Hepatocyte (in vitro differentiated cells): ENCODE measurements around the gene CASP7. TPM values are rescaled to one million over a fixed set of nuclear protein-coding genes. Genes with fewer than 3 reads are reported as not detected.

Experiments used
- DNase-seq: peaks from one replicate; pipeline ENCODE4 v3.0.0-alpha.2; 2016; ENCODE audit warnings: low spot score
- H2AFZ ChIP-seq: fragments of 200-600 bp; sonication (generic); 2 replicates; pipeline ENCODE4 v1.6.0; 2016; ENCODE audit warnings: antibody characterized with exemption, mild to moderate bottlenecking
- H3K27ac ChIP-seq: fragments of 200-600 bp; sonication (generic); 2 replicates; pipeline ENCODE4 v1.5.1; 2016; ENCODE audit warnings: mild to moderate bottlenecking
- H3K27me3 ChIP-seq: fragments of 200-600 bp; sonication (generic); 2 replicates; pipeline ENCODE4 v1.6.1; 2016
- H3K36me3 ChIP-seq: fragments of 200-600 bp; sonication (generic); replicated peaks from 2 replicates; pipeline ENCODE4 v1.5.1; 2016; ENCODE audit warnings: low read depth; ENCODE audit not compliant: insufficient read depth
- H3K4me1 ChIP-seq: fragments of 200-600 bp; sonication (generic); 2 replicates; pipeline ENCODE4 v1.5.1; 2016; ENCODE audit warnings: mild to moderate bottlenecking, moderate library complexity; ENCODE audit not compliant: insufficient read depth
- H3K4me2 ChIP-seq: fragments of 200-600 bp; sonication (generic); 2 replicates; pipeline ENCODE4 v1.6.0; 2016
- H3K4me3 ChIP-seq: fragments of 200-600 bp; sonication (generic); 2 replicates; pipeline ENCODE4 v1.5.1; 2016; ENCODE audit warnings: mild to moderate bottlenecking
- H3K79me2 ChIP-seq: fragments of 200-600 bp; sonication (generic); 2 replicates; pipeline ENCODE4 v1.6.0; 2017; ENCODE audit warnings: mild to moderate bottlenecking
- H3K9me2 ChIP-seq: fragments of 200-600 bp; sonication (generic); replicated peaks from 2 replicates; pipeline ENCODE4 v1.6.0; 2017; ENCODE audit warnings: mild to moderate bottlenecking; ENCODE audit not compliant: insufficient read depth
- H3K9me3 ChIP-seq: fragments of 200-600 bp; sonication (generic); 2 replicates; pipeline ENCODE4 v1.5.1; 2016; ENCODE audit warnings: low read depth, mild to moderate bottlenecking
- H4K20me1 ChIP-seq: fragments of 200-600 bp; sonication (generic); 2 replicates; pipeline ENCODE4 v1.6.0; 2016; ENCODE audit warnings: mild to moderate bottlenecking; ENCODE audit not compliant: insufficient read depth, poor library complexity, severe bottlenecking
- EZH2 ChIP-seq: fragments of 200-600 bp; sonication (generic); IDR thresholded peaks from 2 replicates; pipeline ENCODE4 v1.6.1; 2016; ENCODE audit warnings: antibody characterized with exemption, mild to moderate bottlenecking, borderline replicate concordance
- EZH2phosphoT487 ChIP-seq: fragments of 200-600 bp; sonication (generic); IDR thresholded peaks from one replicate; pipeline ENCODE4 v1.6.1; 2018; ENCODE audit warnings: antibody characterized with exemption, mild to moderate bottlenecking, low read depth, moderate library complexity; ENCODE audit not compliant: unreplicated experiment, severe bottlenecking
- WGBS: methylation state at CpG from one replicate; pipeline ENCODE4 v1.1.6; 2016; ENCODE audit warnings: low lambda C conversion rate; ENCODE audit errors: missing lambda C conversion rate; 5-methylcytosine and 5-hydroxymethylcytosine counted together
- polyA plus RNA-seq: library from polyadenylated mRNA; unstranded; fragments of >200 nt; fragmentation: Nextera tagmentation; extraction: Ambion mirVana; gene quantifications from 2 replicates; pipeline ENCODE4 v1.2.1, GENCODE V29; 2016
- total RNA-seq: library from RNA; depleted of rRNA; stranded (reverse); fragments of >200 nt; gene quantifications from 2 replicates; pipeline ENCODE4 v1.2.3, GENCODE V29; 2014
- TF ChIP-seq, protein P1 (sequence below): fragments of 200-600 bp; sonication (generic); IDR thresholded peaks from 2 replicates; pipeline ENCODE4 v1.5.1; 2016; ENCODE audit warnings: antibody characterized with exemption, mild to moderate bottlenecking; ENCODE audit not compliant: poor library complexity

CASP7 gene
- total and polyA plus RNA-seq, 2 experiments from 2014 or later = 19.8 to 35.0 TPM

DNA sequence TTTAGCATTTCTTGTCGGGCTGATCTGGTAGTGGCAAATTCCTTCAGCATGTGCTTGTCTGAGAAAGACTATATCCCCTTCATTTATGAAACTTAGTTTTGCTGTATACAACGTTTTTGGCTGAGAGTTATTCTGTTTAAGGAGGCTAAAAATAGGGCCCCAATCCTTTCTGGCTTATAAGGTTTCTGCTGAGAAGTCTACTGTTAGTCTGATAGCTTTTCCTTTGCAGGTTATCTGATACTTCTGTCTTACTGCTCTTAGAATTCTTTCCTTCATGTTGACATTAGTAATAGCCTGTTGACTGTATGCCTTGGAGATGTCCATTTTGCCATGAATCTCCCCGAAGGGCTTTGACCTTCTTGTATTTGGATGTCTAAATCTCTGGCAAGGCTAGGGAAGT lies 9.9 kb downstream of the CASP7 start:
- Histone ChIP-seq H3K4me1 (no peaks in the 10 kb centered on the region), H2AFZ (no peak overlapping the region), H3K9me3 (peaks cover 21% of the 10 kb centered on the region), H3K79me2 (peaks cover 88% of the 10 kb centered on the region), H3K9me2 (no peaks in the 10 kb centered on the region), H4K20me1 (no peaks in the 10 kb centered on the region), H3K27ac (no peak overlapping the region), H3K36me3 (peaks cover 7% of the 10 kb centered on the region), H3K4me3 (no peak overlapping the region), H3K4me2 (no peak overlapping the region), H3K27me3 (no peaks in the 10 kb centered on the region)
- 73% methylated on average over 3 of the region's 3 CpGs for WGBS
- TF ChIP-seq, protein P1, sequence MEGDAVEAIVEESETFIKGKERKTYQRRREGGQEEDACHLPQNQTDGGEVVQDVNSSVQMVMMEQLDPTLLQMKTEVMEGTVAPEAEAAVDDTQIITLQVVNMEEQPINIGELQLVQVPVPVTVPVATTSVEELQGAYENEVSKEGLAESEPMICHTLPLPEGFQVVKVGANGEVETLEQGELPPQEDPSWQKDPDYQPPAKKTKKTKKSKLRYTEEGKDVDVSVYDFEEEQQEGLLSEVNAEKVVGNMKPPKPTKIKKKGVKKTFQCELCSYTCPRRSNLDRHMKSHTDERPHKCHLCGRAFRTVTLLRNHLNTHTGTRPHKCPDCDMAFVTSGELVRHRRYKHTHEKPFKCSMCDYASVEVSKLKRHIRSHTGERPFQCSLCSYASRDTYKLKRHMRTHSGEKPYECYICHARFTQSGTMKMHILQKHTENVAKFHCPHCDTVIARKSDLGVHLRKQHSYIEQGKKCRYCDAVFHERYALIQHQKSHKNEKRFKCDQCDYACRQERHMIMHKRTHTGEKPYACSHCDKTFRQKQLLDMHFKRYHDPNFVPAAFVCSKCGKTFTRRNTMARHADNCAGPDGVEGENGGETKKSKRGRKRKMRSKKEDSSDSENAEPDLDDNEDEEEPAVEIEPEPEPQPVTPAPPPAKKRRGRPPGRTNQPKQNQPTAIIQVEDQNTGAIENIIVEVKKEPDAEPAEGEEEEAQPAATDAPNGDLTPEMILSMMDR = no peak
- TF ChIP-seq EZH2 (no peak), EZH2phosphoT487 (no peak)
- no peak for DNase-seq

DNA sequence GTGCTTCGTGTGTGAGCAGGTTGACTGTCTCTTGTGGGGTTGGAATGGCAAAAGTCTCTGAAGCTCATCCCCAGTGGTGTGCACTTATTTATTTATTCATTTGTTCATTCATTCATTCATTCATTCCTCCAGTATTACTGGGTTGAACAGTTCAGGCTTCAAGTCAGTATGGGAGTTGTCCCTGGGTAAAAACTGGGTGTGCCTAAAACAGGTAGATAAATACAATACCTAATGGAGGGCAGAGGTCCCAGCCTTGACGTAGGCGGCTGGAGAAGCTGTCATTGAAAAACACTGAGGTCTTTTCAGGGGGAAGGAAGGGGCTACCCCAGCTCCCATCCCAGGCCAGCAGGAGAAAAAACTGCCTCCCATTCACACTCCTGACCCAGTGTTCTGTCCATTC lies 11.0 kb downstream of the CASP7 start:
- TF ChIP-seq, protein P1 = no peak
- TF ChIP-seq EZH2phosphoT487 (no peak), EZH2 (no peak)
- Histone ChIP-seq H3K4me3 (no peak overlapping the region), H3K27me3 (no peaks in the 10 kb centered on the region), H3K27ac (no peak overlapping the region), H2AFZ (no peak overlapping the region), H3K4me2 (no peak overlapping the region), H3K9me3 (peaks cover 21% of the 10 kb centered on the region), H3K79me2 (peaks cover 77% of the 10 kb centered on the region), H3K9me2 (no peaks in the 10 kb centered on the region), H4K20me1 (no peaks in the 10 kb centered on the region), H3K4me1 (no peaks in the 10 kb centered on the region), H3K36me3 (peaks cover 7% of the 10 kb centered on the region)
- no peak for DNase-seq
- 67% methylated on average over 3 of the region's 3 CpGs for WGBS

DNA sequence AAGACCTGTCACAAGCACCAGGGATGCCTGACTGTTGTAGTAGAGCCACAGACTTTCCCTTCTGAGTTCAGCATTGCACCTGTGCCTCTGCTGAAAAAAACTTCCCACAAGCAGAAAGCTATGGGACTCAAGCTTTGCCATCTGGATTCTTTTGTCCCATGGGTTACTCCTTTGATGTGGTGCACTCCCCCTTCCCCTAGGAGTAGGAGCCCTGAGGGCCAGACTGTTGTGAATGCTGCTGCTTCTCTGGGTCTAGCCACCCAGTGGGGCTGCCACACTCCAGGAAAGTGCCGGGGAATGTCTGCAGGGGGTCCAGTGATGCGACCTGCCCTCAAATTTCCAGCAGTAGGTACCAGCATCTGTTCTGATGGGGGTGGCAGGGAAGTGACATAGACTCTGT lies 11.7 kb downstream of the CASP7 start:
- H3K79me2 ChIP-seq = peaks cover 71% of the 10 kb centered on the region

More for the DNA sequence above, 11.7 kb downstream of the CASP7 start:
- Histone ChIP-seq H3K9me2 (no peaks in the 10 kb centered on the region), H3K27me3 (no peaks in the 10 kb centered on the region), H3K9me3 (peaks cover 21% of the 10 kb centered on the region), H3K36me3 (peaks cover 7% of the 10 kb centered on the region), H4K20me1 (no peaks in the 10 kb centered on the region), H3K4me2 (no peak overlapping the region), H3K27ac (no peak overlapping the region), H3K4me1 (no peaks in the 10 kb centered on the region), H3K4me3 (no peak overlapping the region), H2AFZ (no peak overlapping the region)
- 93% methylated on average over 2 of the region's 2 CpGs for WGBS
- no peak for DNase-seq
- no peak for TF ChIP-seq EZH2phosphoT487
- TF ChIP-seq, protein P1 = no peak
- no peak for TF ChIP-seq EZH2
